ENCODE data around the gene IGHMBP2.

Gene IGHMBP2

GRCh38 chr11:68982134-68982533 lies 78.4 kb downstream of the IGHMBP2 start:
- no peak for DNase-seq (ENCODE audit: low spot score)

GRCh38 chr11:68983801-68984200 lies 80.1 kb downstream of the IGHMBP2 start:
- DNase-seq (ENCODE audit: low spot score): no peak

GRCh38 chr11:68987211-68987610 lies 83.5 kb downstream of the IGHMBP2 start:
- DNase-seq (ENCODE audit: low spot score): no peak

- DNase-seq (ENCODE audit: low spot score): no peak
Measured at GRCh38 chr11:68988491-68988890, 84.8 kb downstream of the IGHMBP2 start.
